ENCODE measurements around the gene LRP4. TPM values are rescaled to one million over a fixed set of nuclear protein-coding genes. Genes with fewer than 3 reads are reported as not detected.

LRP4 gene
- total RNA-seq, 1 donor from 2014 or later = 9.9 TPM

- DNase-seq (ENCODE audit: low read depth) = peak; percentile 43
- Histone ChIP-seq H3K36me3 (ENCODE audit: control insufficient read depth, insufficient read depth, low read length) (no peaks in the 10 kb centered on the region), H3K4me3 (ENCODE audit: low read depth, low read length) (peak overlapping the region; percentile 62), H3K27me3 (ENCODE audit: control insufficient read depth, insufficient read depth, low read length) (no peaks in the 10 kb centered on the region)
- no peak for TF ChIP-seq CTCF (IDR thresholded peaks at IDR 0.05; ENCODE audit: insufficient read depth, low read length, poor library complexity, severe bottlenecking)
Measured at GRCh38 chr11:46826310-46827044, 91.9 kb downstream of the LRP4 start.

DNA sequence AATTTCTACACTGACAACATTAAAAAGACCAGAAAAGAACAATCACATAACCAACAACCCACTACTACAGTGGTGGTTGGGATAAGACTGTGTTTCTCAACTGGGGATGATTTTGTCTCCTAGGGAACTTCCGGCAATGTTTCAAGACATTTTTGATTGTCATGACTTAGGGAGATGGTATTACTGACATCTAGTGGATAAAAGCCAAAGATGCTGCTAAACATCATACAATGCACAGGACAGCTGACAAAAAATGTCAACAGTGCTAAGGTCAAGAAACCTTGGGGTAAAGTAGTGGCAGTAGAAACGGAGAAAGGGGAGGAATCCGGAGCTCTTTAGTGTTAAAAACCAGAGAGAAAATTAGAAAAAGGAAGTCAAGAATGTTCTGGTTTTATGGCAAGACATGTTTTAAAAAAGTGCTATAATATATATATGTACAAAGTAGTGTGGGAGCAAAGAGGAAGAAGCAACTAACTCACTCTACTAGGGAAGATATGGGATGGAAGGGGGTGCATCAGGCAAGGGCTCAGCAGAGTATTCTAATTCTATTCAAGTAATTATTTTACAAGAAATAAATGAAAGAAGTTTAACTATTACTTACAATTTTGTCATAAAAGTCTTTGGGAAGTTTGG, 109.4 kb downstream of the LRP4 start:
- H3K27me3 ChIP-seq (ENCODE audit: control insufficient read depth, insufficient read depth, low read length) = no peaks in the 10 kb centered on the region
- peak; percentile 39 for TF ChIP-seq CTCF (IDR thresholded peaks at IDR 0.05; ENCODE audit: insufficient read depth, low read length, poor library complexity, severe bottlenecking)
- H3K36me3 ChIP-seq (ENCODE audit: control insufficient read depth, insufficient read depth, low read length) = no peaks in the 10 kb centered on the region
- no peak overlapping the region for H3K4me3 ChIP-seq (ENCODE audit: low read depth, low read length)
- no peak for DNase-seq (ENCODE audit: low read depth)

Other genes with a start within 250 kb of the LRP4 start
- gene ARHGAP1, start 217.9 kb downstream of the LRP4 start, total RNA-seq = 51.6 and 61.7 TPM in 2 replicates
- gene ZNF408, start 217.5 kb downstream of the LRP4 start, total RNA-seq = 23.0 and 26.8 TPM in 2 replicates
- not detected in 2 replicates for gene F2, start 199.3 kb downstream of the LRP4 start, total RNA-seq
- gene CKAP5, start 72.3 kb downstream of the LRP4 start, total RNA-seq = 44.6 and 49.0 TPM in 2 replicates
- gene CSTPP1, start 18.2 kb upstream of the LRP4 start, total RNA-seq = 31.5 and 45.6 TPM in 2 replicates

Data from kidney epithelial cell (primary cell).